ENCODE measurements around the gene HSBP1L1. TPM values are rescaled to one million over a fixed set of nuclear protein-coding genes. Genes with fewer than 3 reads are reported as not detected.

The HSBP1L1 gene
- total and polyA plus RNA-seq, 9 donors = 7.6 to 26.2 (median 12.3) TPM

GRCh38 chr18:79924814-79925731 is 39.4 kb upstream of the HSBP1L1 start:
- Histone ChIP-seq H3K27me3 (no peaks in the 10 kb centered on the region), H3K4me3 (no peak overlapping the region), H3K36me3 (no peaks in the 10 kb centered on the region), H3K27ac (peak overlapping the region in 1 of 2 donors; percentile 3), H3K4me1 (ENCODE audit: insufficient read depth) (peaks cover 13% of the 10 kb centered on the region), H3K9me3 (no peaks in the 10 kb centered on the region)
- intact Hi-C loops (cut with DNase I) = loop anchor here in 1 of 4 donors (10.0 kb wide), 1 partner anchor 110 kb away; the partner anchor contains the start of gene RBFA
- peak; percentile 67 to 91 (median 84) for DNase-seq
- TF ChIP-seq CTCF (IDR thresholded peaks at IDR 0.05) (peak in 1 of 3 donors; percentile 18), EP300 (IDR thresholded peaks at IDR 0.05) (no peak)
- whole genome bisulfite sequencing, 3 donors = 14 to 23% (median 22%) methylated on average over 25 of the region's 25 CpGs

GRCh38 chr18:79926306-79926705 is 38.1 kb upstream of the HSBP1L1 start:
- Histone ChIP-seq H3K27me3 (no peaks in the 10 kb centered on the region), H3K4me3 (no peak overlapping the region), H3K9me3 (no peaks in the 10 kb centered on the region), H3K36me3 (no peaks in the 10 kb centered on the region), H3K27ac (no peak overlapping the region), H3K4me1 (ENCODE audit: insufficient read depth) (peaks cover 13% of the 10 kb centered on the region)
- DNase-seq = peak; percentile 9 to 30 (median 14)
- no peak for TF ChIP-seq POLR2A (IDR thresholded peaks at IDR 0.05)
- no peak for TF ChIP-seq CTCF (IDR thresholded peaks at IDR 0.05)
- TF ChIP-seq EP300 (IDR thresholded peaks at IDR 0.05) = no peak
- intact Hi-C loops (cut with DNase I) = loop anchor here in 1 of 4 donors (10.0 kb wide), 1 partner anchor 108 kb away; the partner anchor contains the start of gene RBFA
- WGBS, 3 donors = 94 to 97% (median 94%) methylated on average over 11 of the region's 11 CpGs

- H3K27ac ChIP-seq = no peak overlapping the region
- WGBS, 3 donors = 80 to 83% (median 82%) methylated on average over 21 of the region's 21 CpGs
These were observed 37.5 kb upstream of the HSBP1L1 start for GRCh38 chr18:79926715-79927606.

More at GRCh38 chr18:79926715-79927606, 37.5 kb upstream of the HSBP1L1 start:
- DNase-seq = peak; percentile 12 to 35 (median 13)
- H3K9me3 ChIP-seq = no peaks in the 10 kb centered on the region
- intact Hi-C loops (cut with DNase I) = loop anchor here in 1 of 4 donors (10.0 kb wide), 1 partner anchor 108 kb away; the partner anchor contains the start of gene RBFA
- no peaks in the 10 kb centered on the region for H3K36me3 ChIP-seq
- TF ChIP-seq EP300 (IDR thresholded peaks at IDR 0.05) = no peak
- no peak for TF ChIP-seq POLR2A (IDR thresholded peaks at IDR 0.05)
- TF ChIP-seq CTCF (IDR thresholded peaks at IDR 0.05) = no peak
- H3K4me1 ChIP-seq (ENCODE audit: insufficient read depth) = peaks cover 13% of the 10 kb centered on the region
- H3K4me3 ChIP-seq = no peak overlapping the region
- no peaks in the 10 kb centered on the region for H3K27me3 ChIP-seq
